DND-41 (cell line): ENCODE data around the gene ARMC9.

Experiments
- ATAC-seq: fragments of 200-7000 bp; cut with Tn5 transposase; 3 replicates; pipeline ENCODE4 v1.9.1; 2021; ENCODE audit warnings: low read depth; ENCODE audit not compliant: insufficient read depth
- DNase-seq: peaks from one replicate; pipeline ENCODE4 v3.0.0-alpha.2; 2020
- H2AFZ ChIP-seq: 2 replicates; pipeline ENCODE4 v1.6.0; 2012; ENCODE audit warnings: low read depth, low read length
- H3K27ac ChIP-seq: 2 replicates; pipeline ENCODE4 v1.5.1; 2012; ENCODE audit warnings: low read length, inconsistent platforms
- H3K27me3 ChIP-seq: fragments of 200-600 bp; sonication (generic); 2 replicates; pipeline ENCODE4 v1.6.0; 2012; ENCODE audit warnings: low read length, mild to moderate bottlenecking, inconsistent platforms; ENCODE audit not compliant: insufficient read depth, poor library complexity
- H3K36me3 ChIP-seq: 2 replicates; pipeline ENCODE4 v1.5.1; 2012; ENCODE audit warnings: low read length, inconsistent platforms; ENCODE audit not compliant: insufficient read depth
- H3K4me1 ChIP-seq: 2 replicates; pipeline ENCODE4 v1.5.1; 2012; ENCODE audit warnings: mild to moderate bottlenecking, low read length; ENCODE audit not compliant: insufficient read depth
- H3K4me2 ChIP-seq: 2 replicates; pipeline ENCODE4 v1.6.0; 2012; ENCODE audit warnings: mild to moderate bottlenecking, moderate library complexity, low read length, inconsistent platforms; ENCODE audit not compliant: insufficient read depth
- H3K4me3 ChIP-seq, 2 experiments: fragments of 200-600 bp in 1 of 2; shearing (Covaris generic) in 1 of 2; 2 replicates each; pipeline ENCODE4 v1.5.1; 2012 to 2016; ENCODE audit warnings: inconsistent platforms in 2 of 2, low read length in 2 of 2, mild to moderate bottlenecking in 2 of 2, low read depth in 1 of 2, moderate library complexity in 1 of 2
- H3K79me2 ChIP-seq: 2 replicates; pipeline ENCODE4 v1.6.0; 2012; ENCODE audit warnings: low read length, inconsistent platforms; ENCODE audit not compliant: insufficient read depth
- H3K9ac ChIP-seq: 2 replicates; pipeline ENCODE4 v1.6.0; 2012; ENCODE audit warnings: low read depth, mild to moderate bottlenecking, inconsistent platforms, low read length, moderate library complexity
- H3K9me3 ChIP-seq: 2 replicates; pipeline ENCODE4 v1.5.1; 2012; ENCODE audit warnings: low read length, moderate library complexity, mild to moderate bottlenecking, inconsistent platforms; ENCODE audit not compliant: insufficient read depth, severe bottlenecking
- H4K20me1 ChIP-seq: 2 replicates; pipeline ENCODE4 v1.6.0; 2012; ENCODE audit warnings: low read length; ENCODE audit not compliant: insufficient read depth
- CTCF ChIP-seq: IDR thresholded peaks from 2 replicates; pipeline ENCODE4 v1.5.1; 2012; ENCODE audit warnings: borderline replicate concordance, low read length, moderate library complexity, mild to moderate bottlenecking; ENCODE audit not compliant: poor library complexity, severe bottlenecking; ENCODE audit errors: extremely low read depth
- EZH2 ChIP-seq: IDR thresholded peaks from 3 replicates; pipeline ENCODE4 v1.6.1; 2012; ENCODE audit warnings: borderline replicate concordance, low read depth, mild to moderate bottlenecking, moderate library complexity, low read length, inconsistent platforms; ENCODE audit not compliant: severe bottlenecking

ARMC9 gene

GRCh38 chr2:231294116-231294515 lies 95.7 kb downstream of the ARMC9 start:
- ATAC-seq (no peak), DNase-seq (no peak)
- H3K4me2 ChIP-seq: no peak overlapping the region
- H3K4me3 ChIP-seq: no peak overlapping the region
- no peaks in the 10 kb centered on the region for H3K27me3 ChIP-seq
- H3K4me1 ChIP-seq: no peaks in the 10 kb centered on the region
- H3K36me3 ChIP-seq: no peaks in the 10 kb centered on the region
- no peak overlapping the region for H3K27ac ChIP-seq
- TF ChIP-seq CTCF (no peak), EZH2 (no peak)
- H3K79me2 ChIP-seq: no peaks in the 10 kb centered on the region
- H3K9me3 ChIP-seq: no peaks in the 10 kb centered on the region
- no peak overlapping the region for H3K9ac ChIP-seq
- no peaks in the 10 kb centered on the region for H4K20me1 ChIP-seq
- H2AFZ ChIP-seq: no peak overlapping the region

- Histone ChIP-seq H3K4me2 (no peak overlapping the region), H3K27ac (no peak overlapping the region), H3K4me1 (no peaks in the 10 kb centered on the region), H3K4me3 (no peak overlapping the region), H4K20me1 (no peaks in the 10 kb centered on the region), H3K9ac (no peak overlapping the region), H3K27me3 (no peaks in the 10 kb centered on the region), H3K36me3 (no peaks in the 10 kb centered on the region), H3K9me3 (no peaks in the 10 kb centered on the region), H3K79me2 (no peaks in the 10 kb centered on the region), H2AFZ (no peak overlapping the region)
- ATAC-seq: no peak
- no peak for DNase-seq
- no peak for TF ChIP-seq EZH2
- no peak for TF ChIP-seq CTCF
Measured at GRCh38 chr2:231294571-231295362, 96.3 kb downstream of the ARMC9 start.

GRCh38 chr2:231295363-231295655 lies 96.9 kb downstream of the ARMC9 start:
- Histone ChIP-seq H3K4me3 (no peak overlapping the region), H4K20me1 (no peaks in the 10 kb centered on the region), H3K4me2 (no peak overlapping the region), H3K27ac (no peak overlapping the region), H3K36me3 (no peaks in the 10 kb centered on the region), H3K9me3 (no peaks in the 10 kb centered on the region), H3K4me1 (no peaks in the 10 kb centered on the region), H3K27me3 (no peaks in the 10 kb centered on the region), H3K79me2 (no peaks in the 10 kb centered on the region), H2AFZ (no peak overlapping the region), H3K9ac (no peak overlapping the region)
- DNase-seq (no peak), ATAC-seq (no peak)
- TF ChIP-seq EZH2 (no peak), CTCF (no peak)
